VCaP (cell line): ENCODE data around the gene LTBP1.
A peak's percentile ranks its signal among the peaks of the same experiment; 100 is the strongest.
"Not testable (repeated sequence)": the region's sequence is repeated elsewhere in the genome, so short reads cannot be mapped to it uniquely, and the experiment has no call there.

Experiments used
- H3K27ac ChIP-seq: fragments of 450-650 bp; 2 replicates; pipeline ENCODE4 v1.5.1; 2017
- CTCF ChIP-seq: fragments of 450-650 bp; conservative IDR thresholded peaks from 2 replicates; pipeline ENCODE4 v1.5.1; 2017; ENCODE audit warnings: mild to moderate bottlenecking, moderate library complexity

Gene LTBP1

GRCh38 chr2:33158482-33159003, 211.8 kb downstream of the LTBP1 start:
- TF ChIP-seq CTCF: no peak

GRCh38 chr2:33160191-33160590, 213.4 kb downstream of the LTBP1 start:
- TF ChIP-seq CTCF: no peak
- H3K27ac ChIP-seq: no peak overlapping the region

More at GRCh38 chr2:33158482-33159003, 211.8 kb downstream of the LTBP1 start:
- H3K27ac ChIP-seq: no peak overlapping the region

- H3K27ac ChIP-seq: peak overlapping the region; percentile 68
- TF ChIP-seq CTCF: no peak
Observed at GRCh38 chr2:33166287-33166881, 219.6 kb downstream of the LTBP1 start.

- peak overlapping the region; percentile 68; the same call in 1 of the 2 replicates for H3K27ac ChIP-seq
- no peak for TF ChIP-seq CTCF
Observed at GRCh38 chr2:33167622-33168245, 221.0 kb downstream of the LTBP1 start.

GRCh38 chr2:33168425-33168824, 221.7 kb downstream of the LTBP1 start:
- H3K27ac ChIP-seq: peak overlapping the region; percentile 68; the same call in 1 of the 2 replicates
- TF ChIP-seq CTCF: no peak

GRCh38 chr2:33168922-33169321, 222.2 kb downstream of the LTBP1 start:
- no peak for TF ChIP-seq CTCF
- peak overlapping the region; percentile 68; the same call in 1 of the 2 replicates for H3K27ac ChIP-seq

GRCh38 chr2:33170251-33170650, 223.5 kb downstream of the LTBP1 start:
- not testable (repeated sequence) for H3K27ac ChIP-seq

GRCh38 chr2:33177627-33178026, 230.9 kb downstream of the LTBP1 start:
- no peak overlapping the region for H3K27ac ChIP-seq
- no peak for TF ChIP-seq CTCF
